Coronary artery (tissue), 2 donors: ENCODE measurements around the gene RALGPS2.

Experiments used
- DNase-seq: peaks from one replicate; pipeline ENCODE4 v3.0.0-alpha.2; 2017; ENCODE audit warnings: low spot score
- H3K27ac ChIP-seq, 2 donors: fragments of 200-600 bp; sonication (generic); one replicate each; pipeline ENCODE4 v1.5.1; 2016 to 2019
- H3K4me3 ChIP-seq: fragments of 200-600 bp; sonication (generic); 2 replicates; pipeline ENCODE4 v1.5.1; 2016; ENCODE audit warnings: mild to moderate bottlenecking, moderate library complexity
- CTCF ChIP-seq: fragments of 200-600 bp; sonication (generic); IDR thresholded peaks from one replicate; pipeline ENCODE4 v1.5.1; 2019; ENCODE audit warnings: antibody characterized with exemption

Gene RALGPS2

GRCh38 chr1:178686407-178686806 lies 38.6 kb upstream of the RALGPS2 start:
- H3K27ac ChIP-seq = no peak overlapping the region
- DNase-seq = no peak
- TF ChIP-seq CTCF = no peak
- no peak overlapping the region for H3K4me3 ChIP-seq

- H3K27ac ChIP-seq = no peak overlapping the region
- TF ChIP-seq CTCF = no peak
- H3K4me3 ChIP-seq = no peak overlapping the region
- DNase-seq = no peak
Observed at GRCh38 chr1:178688244-178688643, 36.8 kb upstream of the RALGPS2 start.

- Histone ChIP-seq H3K4me3 (no peak overlapping the region), H3K27ac (no peak overlapping the region)
- TF ChIP-seq CTCF = no peak
- no peak for DNase-seq
Observed at GRCh38 chr1:178689769-178690168, 35.3 kb upstream of the RALGPS2 start.

GRCh38 chr1:178690496-178690895 lies 34.5 kb upstream of the RALGPS2 start:
- Histone ChIP-seq H3K27ac (no peak overlapping the region), H3K4me3 (no peak overlapping the region)
- TF ChIP-seq CTCF = no peak
- DNase-seq = no peak

GRCh38 chr1:178692564-178693327 lies 32.3 kb upstream of the RALGPS2 start:
- no peak for DNase-seq
- no peak for TF ChIP-seq CTCF
- Histone ChIP-seq H3K4me3 (no peak overlapping the region), H3K27ac (no peak overlapping the region)

GRCh38 chr1:178693366-178693765 lies 31.7 kb upstream of the RALGPS2 start:
- no peak overlapping the region for H3K27ac ChIP-seq
- DNase-seq = no peak
- no peak overlapping the region for H3K4me3 ChIP-seq
- TF ChIP-seq CTCF = no peak

GRCh38 chr1:178694923-178695525 lies 30.0 kb upstream of the RALGPS2 start:
- DNase-seq = no peak
- no peak overlapping the region for H3K4me3 ChIP-seq
- TF ChIP-seq CTCF = no peak
- H3K27ac ChIP-seq = no peak overlapping the region
